ENCODE results near the gene DIAPH2. TPM values are rescaled to one million over a fixed set of nuclear protein-coding genes. Genes with fewer than 3 reads are reported as not detected.

Gene DIAPH2
- total RNA-seq, 2 experiments from 2014 or later = 10.0 to 10.6 TPM

DNA sequence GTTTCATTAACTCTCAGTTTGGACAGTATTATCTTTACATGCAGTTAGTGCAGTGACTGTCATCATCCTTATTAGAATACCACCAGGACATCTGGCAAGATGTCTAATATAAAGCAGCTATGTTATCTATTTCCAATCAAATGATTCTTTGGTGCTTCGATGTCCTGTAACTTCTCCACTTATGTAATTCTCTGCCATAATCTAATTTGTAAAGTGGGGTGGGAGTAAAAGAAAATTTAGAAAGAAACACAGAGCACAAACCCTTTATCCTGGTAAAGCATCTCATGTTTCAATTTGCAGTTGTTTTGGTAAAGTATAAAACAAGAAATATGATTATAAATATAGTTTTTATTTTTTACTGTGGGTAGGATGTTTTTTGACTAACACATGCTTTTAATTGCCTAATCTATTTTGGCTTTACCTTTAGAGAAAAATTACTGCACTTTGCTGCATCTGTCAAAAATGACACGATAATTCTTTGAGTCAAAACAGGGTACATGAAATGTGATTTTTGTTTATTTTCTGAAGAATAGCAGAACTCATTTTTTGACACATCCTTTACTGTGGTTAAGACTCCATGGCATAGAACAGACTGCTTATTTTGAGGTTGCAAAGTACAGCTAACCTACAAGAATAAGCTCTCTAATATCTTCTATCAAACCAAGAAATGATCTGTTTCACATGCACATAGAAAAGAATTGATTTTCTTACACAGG lies 581.9 kb downstream of the DIAPH2 start:
- Mint-ChIP-seq H3K4me1 (ENCODE audit: low read depth) (no peaks in the 10 kb centered on the region), H3K27ac (no peak overlapping the region), H3K27me3 (no peaks in the 10 kb centered on the region), H3K36me3 (no peaks in the 10 kb centered on the region), H3K4me3 (no peak overlapping the region), H3K9me3 (no peaks in the 10 kb centered on the region)
- intact Hi-C loops (cut with micrococcal nuclease) = no loop called here
- POLR2A ChIA-PET = no interaction called here
- no peak for DNase-seq
- CTCF ChIA-PET = no interaction called here

DNA sequence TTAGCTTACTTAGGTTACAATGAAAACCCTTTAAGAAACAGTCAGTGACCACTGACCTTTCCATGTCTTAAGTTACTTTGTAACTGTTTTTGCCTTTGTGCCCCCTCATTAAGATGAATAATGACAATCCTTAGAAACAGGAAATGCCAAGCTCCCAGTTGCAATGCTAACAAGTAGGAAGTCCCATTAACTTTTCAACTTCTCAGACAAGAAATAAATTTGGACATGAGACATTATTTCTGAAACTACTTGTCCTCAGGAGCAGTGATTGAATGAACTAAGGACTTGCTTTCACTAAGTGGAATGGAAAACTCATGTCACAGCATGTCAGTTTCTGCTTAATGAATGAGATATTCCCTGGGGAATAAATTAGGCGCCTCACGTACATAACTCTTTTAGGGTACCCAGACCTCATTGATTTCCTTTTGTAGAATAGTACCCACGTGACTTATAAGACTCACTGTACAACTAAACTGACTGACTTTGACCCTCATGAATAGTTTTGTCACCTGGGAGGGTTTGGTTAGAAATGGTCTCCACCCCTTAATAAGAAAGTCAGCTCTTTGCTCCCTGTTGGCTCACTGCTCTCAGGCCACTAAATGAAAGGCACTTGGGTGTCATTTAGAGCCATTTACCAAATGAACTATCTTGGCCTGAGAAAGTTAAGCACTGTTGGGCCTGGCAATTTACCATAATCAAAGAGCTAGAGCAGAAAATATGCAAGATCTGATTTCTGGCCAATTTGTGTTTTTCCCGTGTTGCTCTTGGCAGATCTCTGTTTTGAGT lies 582.9 kb downstream of the DIAPH2 start:
- no peak for DNase-seq
- no peaks in the 10 kb centered on the region for H3K27me3 Mint-ChIP-seq
- intact Hi-C loops (cut with micrococcal nuclease) = no loop called here
- CTCF ChIA-PET = no interaction called here
- H3K4me3 Mint-ChIP-seq = no peak overlapping the region
- H3K9me3 Mint-ChIP-seq = no peaks in the 10 kb centered on the region
- POLR2A ChIA-PET = no interaction called here
- H3K27ac Mint-ChIP-seq = no peak overlapping the region
- no peaks in the 10 kb centered on the region for H3K36me3 Mint-ChIP-seq
- no peaks in the 10 kb centered on the region for H3K4me1 Mint-ChIP-seq (ENCODE audit: low read depth)

DNA sequence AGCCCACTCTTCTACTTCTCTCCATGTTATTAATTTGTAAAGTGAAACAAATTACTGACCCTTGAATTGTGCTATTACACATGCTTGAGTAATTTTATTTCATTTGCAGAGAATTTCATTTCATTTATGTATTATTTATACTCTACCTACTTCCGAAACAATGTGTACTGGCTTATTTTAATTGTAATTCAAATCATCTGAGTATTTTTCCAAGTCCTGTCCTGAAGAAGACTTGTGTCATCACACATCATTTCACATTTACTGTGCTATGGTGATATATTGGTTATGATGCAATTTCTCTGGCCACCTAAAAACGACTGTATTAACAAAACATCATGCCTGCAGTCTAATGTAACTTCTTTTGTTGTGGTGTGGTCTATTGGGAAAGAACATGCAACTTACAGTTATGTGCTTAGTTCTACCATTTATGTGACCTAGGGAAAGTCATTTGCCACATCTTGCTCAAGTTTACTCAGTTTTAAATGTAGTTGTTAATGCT lies 583.6 kb downstream of the DIAPH2 start:
- ChIA-PET CTCF (no interaction called here), POLR2A (no interaction called here)
- H3K4me1 Mint-ChIP-seq (ENCODE audit: low read depth) = no peaks in the 10 kb centered on the region
- no peaks in the 10 kb centered on the region for H3K36me3 Mint-ChIP-seq
- DNase-seq = no peak
- no peak overlapping the region for H3K27ac Mint-ChIP-seq
- no peak overlapping the region for H3K4me3 Mint-ChIP-seq
- intact Hi-C loops (cut with micrococcal nuclease) = no loop called here
- no peaks in the 10 kb centered on the region for H3K9me3 Mint-ChIP-seq
- no peaks in the 10 kb centered on the region for H3K27me3 Mint-ChIP-seq

DNA sequence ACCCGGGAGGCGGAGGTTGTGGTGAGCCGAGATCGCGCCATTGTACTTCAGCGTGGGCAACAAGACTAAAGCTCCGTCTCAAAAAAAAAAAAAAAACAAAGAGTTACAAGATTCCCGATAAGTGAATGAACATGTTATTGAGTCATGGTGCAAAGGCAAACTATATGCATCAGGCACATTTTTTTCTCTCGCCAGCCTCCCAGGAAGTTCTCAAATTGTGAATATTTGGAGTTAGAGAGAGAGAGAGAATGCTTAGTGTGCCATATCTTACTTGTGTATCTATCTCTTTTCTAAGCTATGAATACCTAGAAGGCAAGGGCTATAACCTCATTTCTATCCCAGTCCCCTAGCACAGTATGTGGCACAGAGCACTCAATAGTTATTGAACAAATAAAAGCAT lies 599.9 kb downstream of the DIAPH2 start:
- no peaks in the 10 kb centered on the region for H3K4me1 Mint-ChIP-seq (ENCODE audit: low read depth)
- no peaks in the 10 kb centered on the region for H3K27me3 Mint-ChIP-seq
- no peak overlapping the region for H3K27ac Mint-ChIP-seq
- no peaks in the 10 kb centered on the region for H3K9me3 Mint-ChIP-seq
- peaks cover 2% of the 10 kb centered on the region for H3K36me3 Mint-ChIP-seq
- DNase-seq = no peak
- intact Hi-C loops (cut with micrococcal nuclease) = no loop called here
- no peak overlapping the region for H3K4me3 Mint-ChIP-seq
- CTCF ChIA-PET = interaction anchor here (0.7 kb wide), 1 partner anchor 498 kb away, joined by 3 read pairs; no protein-coding TSS in a partner anchor
- POLR2A ChIA-PET = no interaction called here

DNA sequence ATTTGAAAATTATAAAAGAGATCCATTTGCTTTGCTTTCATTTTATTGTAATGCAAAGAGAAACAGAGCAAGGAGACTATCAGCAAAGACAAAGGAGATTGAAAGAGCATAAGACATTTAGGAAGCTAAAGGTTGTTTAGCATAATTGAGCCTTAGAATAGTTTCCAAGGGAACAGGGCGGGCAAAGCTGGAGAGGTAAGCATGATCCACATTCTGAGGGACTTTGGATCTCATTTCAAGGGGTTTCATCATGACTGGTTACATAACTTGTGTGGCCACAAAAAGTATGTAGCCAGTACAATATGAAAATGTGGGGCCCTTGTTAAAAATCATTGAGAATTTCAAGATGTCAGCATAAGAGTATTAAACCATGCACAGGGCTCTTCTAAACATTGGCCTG lies 605.6 kb downstream of the DIAPH2 start:
- intact Hi-C loops (cut with micrococcal nuclease) = no loop called here
- H3K36me3 Mint-ChIP-seq = peaks cover 2% of the 10 kb centered on the region
- H3K27me3 Mint-ChIP-seq = no peaks in the 10 kb centered on the region
- H3K27ac Mint-ChIP-seq = no peak overlapping the region
- no peaks in the 10 kb centered on the region for H3K4me1 Mint-ChIP-seq (ENCODE audit: low read depth)
- ChIA-PET CTCF (no interaction called here), POLR2A (no interaction called here)
- DNase-seq = no peak
- H3K9me3 Mint-ChIP-seq = no peaks in the 10 kb centered on the region
- H3K4me3 Mint-ChIP-seq = no peak overlapping the region

DNA sequence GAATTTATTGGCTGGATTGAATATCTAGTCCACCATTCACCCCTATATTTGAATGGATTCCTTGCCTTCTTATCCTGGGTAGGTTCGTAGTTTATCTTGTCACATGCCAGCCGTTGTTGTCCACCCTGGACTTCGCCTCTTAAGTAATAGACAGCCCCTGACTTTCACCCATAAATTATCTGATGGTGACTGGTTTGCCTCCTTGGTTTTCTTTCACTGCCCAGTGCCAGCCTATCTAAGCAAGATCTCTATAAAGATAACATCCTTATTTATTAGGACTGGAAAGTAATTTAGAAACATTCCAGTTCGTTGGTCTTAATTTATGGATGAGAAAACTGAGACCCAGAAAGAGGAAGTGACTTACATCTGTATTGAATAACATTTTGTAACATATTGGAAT lies 609.4 kb downstream of the DIAPH2 start:
- Mint-ChIP-seq H3K27ac (no peak overlapping the region), H3K4me1 (ENCODE audit: low read depth) (no peaks in the 10 kb centered on the region), H3K36me3 (peaks cover 1% of the 10 kb centered on the region), H3K27me3 (no peaks in the 10 kb centered on the region), H3K4me3 (no peak overlapping the region), H3K9me3 (no peaks in the 10 kb centered on the region)
- intact Hi-C loops (cut with micrococcal nuclease) = no loop called here
- CTCF ChIA-PET = no interaction called here
- POLR2A ChIA-PET = no interaction called here
- no peak for DNase-seq

DNA sequence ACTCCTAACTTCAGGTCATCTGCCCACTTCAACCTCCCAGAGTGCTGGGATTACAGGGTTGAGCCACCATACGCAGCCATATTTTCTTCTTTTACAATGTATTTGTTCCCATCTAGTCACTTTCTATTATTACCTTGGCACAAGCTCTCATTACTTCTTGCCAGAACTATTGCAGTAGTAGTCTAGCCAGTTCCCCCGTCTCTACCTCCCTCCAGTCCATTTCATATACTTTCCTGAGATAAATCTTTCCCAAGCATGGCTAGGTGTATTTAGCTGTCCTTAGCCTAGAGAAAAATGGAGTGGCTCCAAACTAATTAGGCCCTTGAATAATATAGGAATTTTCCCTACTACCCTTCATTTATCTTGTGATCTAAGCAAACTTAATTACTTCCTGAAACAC lies 611.3 kb downstream of the DIAPH2 start:
- H3K27ac Mint-ChIP-seq = no peak overlapping the region
- intact Hi-C loops (cut with micrococcal nuclease) = no loop called here
- H3K4me3 Mint-ChIP-seq = no peak overlapping the region
- H3K27me3 Mint-ChIP-seq = no peaks in the 10 kb centered on the region
- H3K4me1 Mint-ChIP-seq (ENCODE audit: low read depth) = no peaks in the 10 kb centered on the region
- no peaks in the 10 kb centered on the region for H3K9me3 Mint-ChIP-seq
- DNase-seq = no peak
- CTCF ChIA-PET = no interaction called here
- POLR2A ChIA-PET = no interaction called here
- peaks cover 1% of the 10 kb centered on the region for H3K36me3 Mint-ChIP-seq

DNA sequence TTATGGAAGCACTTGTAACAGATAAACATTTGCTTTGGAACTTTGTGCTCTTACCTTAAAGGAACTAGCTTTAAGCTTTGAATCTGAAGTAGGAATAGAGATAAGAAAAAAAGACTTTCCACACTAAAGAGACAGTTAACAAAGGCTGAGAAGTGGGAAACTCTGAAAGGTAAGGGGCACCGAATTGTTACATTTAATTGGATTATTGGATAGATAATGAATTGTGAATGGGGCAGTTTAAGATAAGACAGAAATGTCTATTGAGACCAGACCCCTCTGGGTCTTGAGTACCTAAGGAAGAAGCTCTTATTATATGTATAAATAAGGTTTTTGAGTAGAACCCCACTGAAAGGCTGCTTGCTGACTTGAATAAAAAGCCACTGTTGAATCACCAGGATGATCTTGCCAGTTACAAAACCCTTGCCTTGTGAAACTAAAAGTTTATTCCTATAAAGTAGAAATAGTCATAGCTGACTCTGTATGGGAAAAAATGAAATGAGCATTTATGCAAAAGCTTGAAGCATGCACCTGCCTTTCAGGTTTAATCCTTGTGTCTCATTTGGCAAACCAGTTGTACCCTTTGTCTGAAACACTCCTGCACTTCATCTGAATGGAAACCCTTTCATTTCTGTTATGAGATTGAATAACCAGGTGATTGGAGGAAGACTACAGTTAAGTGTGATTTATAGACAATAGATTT lies 622.3 kb downstream of the DIAPH2 start:
- no peak overlapping the region for H3K27ac Mint-ChIP-seq
- no peak for DNase-seq
- intact Hi-C loops (cut with micrococcal nuclease) = no loop called here
- H3K4me1 Mint-ChIP-seq (ENCODE audit: low read depth) = peaks cover 4% of the 10 kb centered on the region
- no peaks in the 10 kb centered on the region for H3K9me3 Mint-ChIP-seq
- H3K4me3 Mint-ChIP-seq = no peak overlapping the region
- CTCF ChIA-PET = no interaction called here
- no peaks in the 10 kb centered on the region for H3K36me3 Mint-ChIP-seq
- POLR2A ChIA-PET = no interaction called here
- no peaks in the 10 kb centered on the region for H3K27me3 Mint-ChIP-seq

DNA sequence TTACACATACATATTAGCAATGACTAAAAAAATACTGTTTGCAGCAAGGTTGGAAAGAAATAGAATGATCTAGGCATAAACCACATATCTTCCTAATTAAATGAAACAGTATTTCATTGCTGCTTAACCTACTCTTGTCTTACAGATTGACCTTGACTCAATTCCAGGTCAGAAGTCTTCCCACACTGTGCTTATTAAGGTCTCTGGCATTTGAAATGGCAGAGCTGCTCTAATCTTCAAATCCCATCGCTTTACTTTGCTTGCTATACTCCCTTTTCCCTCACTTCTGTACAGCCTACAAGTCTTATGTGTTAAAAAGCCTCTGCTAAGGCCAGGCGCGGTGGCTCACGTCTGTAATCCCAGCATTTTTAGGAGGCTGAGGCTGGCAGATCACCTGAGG lies 623.5 kb downstream of the DIAPH2 start:
- no peak for DNase-seq
- Mint-ChIP-seq H3K4me3 (no peak overlapping the region), H3K27ac (no peak overlapping the region), H3K27me3 (no peaks in the 10 kb centered on the region), H3K36me3 (no peaks in the 10 kb centered on the region), H3K4me1 (ENCODE audit: low read depth) (peaks cover 4% of the 10 kb centered on the region), H3K9me3 (no peaks in the 10 kb centered on the region)
- ChIA-PET POLR2A (no interaction called here), CTCF (no interaction called here)
- intact Hi-C loops (cut with micrococcal nuclease) = no loop called here

DNA sequence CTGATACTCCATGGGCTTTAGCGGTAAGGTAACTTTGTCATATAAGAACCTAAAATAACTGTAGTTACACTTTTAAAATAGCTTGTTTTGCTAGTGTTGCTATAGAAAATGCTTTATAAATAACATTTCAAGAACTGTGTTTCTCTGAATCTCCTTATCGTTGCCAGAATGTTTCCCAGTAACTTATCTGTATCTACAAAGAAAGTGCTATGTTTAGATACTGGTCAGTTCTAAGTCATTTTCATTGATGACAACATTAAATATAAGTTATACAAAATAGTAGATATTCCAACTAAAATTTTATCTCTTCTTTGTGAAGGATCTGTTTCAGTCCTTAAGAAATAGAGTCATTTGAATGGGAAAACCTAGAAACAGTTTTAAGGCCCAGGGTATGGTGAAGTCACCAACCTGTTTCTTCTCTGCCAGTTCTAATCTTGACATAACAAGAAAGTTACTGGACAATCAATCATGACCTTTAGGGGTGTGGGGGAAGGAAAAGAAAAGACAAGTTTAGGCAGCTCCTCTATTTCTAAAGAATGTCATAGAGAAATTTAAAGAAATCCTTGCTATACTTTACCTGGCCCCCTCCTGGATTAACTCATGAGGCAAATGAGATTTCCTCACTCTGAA lies 625.0 kb downstream of the DIAPH2 start:
- no peaks in the 10 kb centered on the region for H3K9me3 Mint-ChIP-seq
- no peak overlapping the region for H3K4me3 Mint-ChIP-seq
- peaks cover 4% of the 10 kb centered on the region for H3K4me1 Mint-ChIP-seq (ENCODE audit: low read depth)
- no peaks in the 10 kb centered on the region for H3K36me3 Mint-ChIP-seq
- DNase-seq = no peak
- intact Hi-C loops (cut with micrococcal nuclease) = no loop called here
- no peak overlapping the region for H3K27ac Mint-ChIP-seq
- POLR2A ChIA-PET = no interaction called here
- H3K27me3 Mint-ChIP-seq = no peaks in the 10 kb centered on the region
- CTCF ChIA-PET = no interaction called here

DNA sequence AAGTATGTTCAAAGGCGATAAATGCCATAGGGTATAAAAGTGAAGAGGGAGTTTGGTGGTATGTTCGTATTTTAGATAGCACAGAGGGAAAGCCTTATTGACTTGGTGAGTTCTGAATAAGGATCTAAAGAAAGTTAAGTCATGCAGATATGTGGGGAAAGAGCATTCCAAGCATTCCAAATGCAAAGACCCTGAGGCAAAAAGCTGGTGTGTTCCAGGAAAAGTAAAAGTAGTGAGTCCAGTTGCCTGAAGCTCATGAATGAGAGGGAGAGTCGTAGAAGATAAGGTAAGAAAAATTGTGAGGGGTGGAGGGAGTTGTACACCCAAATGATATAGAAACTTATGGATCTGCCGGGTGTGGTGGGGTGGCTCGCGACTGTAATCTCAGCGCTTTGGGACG lies 625.7 kb downstream of the DIAPH2 start:
- Mint-ChIP-seq H3K36me3 (no peaks in the 10 kb centered on the region), H3K9me3 (no peaks in the 10 kb centered on the region), H3K27ac (no peak overlapping the region), H3K27me3 (no peaks in the 10 kb centered on the region), H3K4me3 (no peak overlapping the region), H3K4me1 (ENCODE audit: low read depth) (peaks cover 4% of the 10 kb centered on the region)
- intact Hi-C loops (cut with micrococcal nuclease) = no loop called here
- CTCF ChIA-PET = no interaction called here
- no peak for DNase-seq
- POLR2A ChIA-PET = no interaction called here

DNA sequence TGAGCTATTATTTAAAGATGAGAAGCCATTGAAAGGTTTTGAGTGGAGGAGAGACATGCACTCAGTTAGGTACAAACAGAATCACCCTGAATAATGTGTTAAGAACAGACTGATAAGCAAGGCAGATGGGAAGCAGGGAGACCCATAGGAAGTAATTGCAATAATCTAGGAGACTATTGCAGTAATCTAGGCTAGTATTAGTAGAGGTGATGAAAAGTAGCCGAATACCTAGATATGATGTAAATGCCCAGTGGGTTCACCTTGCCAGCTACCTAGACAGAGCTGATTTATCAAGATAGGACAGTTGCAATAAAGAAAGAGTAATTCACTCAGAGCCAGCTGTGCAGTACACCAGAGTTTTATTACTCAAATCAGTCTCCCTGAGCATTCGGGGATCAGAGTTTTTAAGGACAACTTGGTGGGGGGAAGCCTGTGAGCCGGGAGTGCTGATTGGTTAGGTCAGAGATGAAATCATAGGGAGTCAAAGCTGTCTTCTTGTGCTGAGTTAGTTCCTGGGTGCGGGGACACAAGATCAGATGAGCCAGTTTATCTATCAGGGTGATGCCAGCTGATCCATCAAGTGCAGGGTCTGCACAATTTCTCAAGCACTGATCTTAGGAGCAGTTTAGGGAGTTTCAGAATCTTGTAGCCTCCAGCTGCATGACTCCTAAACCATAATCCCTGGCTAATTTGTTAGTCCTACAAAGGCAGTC lies 626.6 kb downstream of the DIAPH2 start:
- CTCF ChIA-PET = no interaction called here
- no peaks in the 10 kb centered on the region for H3K36me3 Mint-ChIP-seq
- intact Hi-C loops (cut with micrococcal nuclease) = no loop called here
- POLR2A ChIA-PET = no interaction called here
- H3K27ac Mint-ChIP-seq = no peak overlapping the region
- H3K4me1 Mint-ChIP-seq (ENCODE audit: low read depth) = peaks cover 4% of the 10 kb centered on the region
- no peak overlapping the region for H3K4me3 Mint-ChIP-seq
- DNase-seq = no peak
- no peaks in the 10 kb centered on the region for H3K9me3 Mint-ChIP-seq
- H3K27me3 Mint-ChIP-seq = no peaks in the 10 kb centered on the region

Measured in activated CD4-positive, alpha-beta memory T cell treated with anti-CD3 and anti-CD28 coated beads for 36 hours (primary cell).